AG08395 (cell line): ENCODE measurements around the gene PTOV1.
A peak's percentile ranks its signal among the peaks of the same experiment; 100 is the strongest.

Experiments
- DNase-seq: peaks from one replicate; pipeline ENCODE4 v3.0.0; 2012; ENCODE audit warnings: mixed read lengths, low spot score

Gene PTOV1

DNA sequence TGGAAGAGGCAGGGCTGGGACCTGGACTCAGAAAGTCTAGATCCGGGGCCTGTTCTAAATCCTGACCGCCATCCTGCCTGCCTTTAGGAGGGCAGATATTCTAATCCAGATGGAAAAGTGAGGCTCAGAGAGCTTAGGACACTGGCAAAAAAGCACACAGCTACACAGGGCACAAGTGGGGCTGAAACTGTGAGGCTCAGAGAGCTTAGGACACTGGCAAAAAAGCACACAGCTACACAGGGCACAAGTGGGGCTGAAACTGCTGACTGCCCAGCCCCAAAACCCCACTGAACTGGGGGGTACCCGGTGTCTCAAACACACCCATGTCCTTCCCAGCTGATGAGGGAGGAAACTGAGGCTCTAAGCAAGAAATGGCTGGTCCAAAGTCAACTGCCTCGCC lies 24.2 kb downstream of the PTOV1 start:
- no peak for DNase-seq

DNA sequence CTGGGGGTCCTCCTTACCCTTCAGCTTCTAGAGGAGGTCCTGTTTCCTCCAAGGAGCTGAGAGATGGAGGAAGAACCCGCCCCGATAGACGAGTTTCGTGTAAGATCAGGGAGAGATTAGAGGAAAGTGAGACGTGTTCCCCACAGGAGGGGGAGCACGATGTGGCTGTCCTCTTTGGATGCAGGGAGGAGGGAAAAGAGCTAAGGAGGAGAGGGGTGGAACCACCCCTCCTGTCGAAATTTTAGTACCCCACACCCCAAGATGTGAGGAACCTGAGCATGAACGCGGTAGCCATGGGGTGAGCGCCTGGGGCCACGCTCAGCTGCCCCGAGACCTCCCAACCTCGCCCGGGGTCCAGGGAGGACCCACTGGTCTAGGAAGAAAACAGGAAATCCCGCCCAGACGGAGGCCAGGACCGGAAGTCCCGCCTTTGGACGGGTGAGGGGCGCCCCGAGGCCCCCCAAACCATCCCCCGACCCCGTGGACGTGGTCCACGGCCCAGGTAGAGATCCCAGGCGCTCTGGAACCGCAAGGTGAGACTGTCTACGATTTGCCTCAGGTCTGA lies 25.0 kb downstream of the PTOV1 start:
- DNase-seq: peak; percentile 35

DNA sequence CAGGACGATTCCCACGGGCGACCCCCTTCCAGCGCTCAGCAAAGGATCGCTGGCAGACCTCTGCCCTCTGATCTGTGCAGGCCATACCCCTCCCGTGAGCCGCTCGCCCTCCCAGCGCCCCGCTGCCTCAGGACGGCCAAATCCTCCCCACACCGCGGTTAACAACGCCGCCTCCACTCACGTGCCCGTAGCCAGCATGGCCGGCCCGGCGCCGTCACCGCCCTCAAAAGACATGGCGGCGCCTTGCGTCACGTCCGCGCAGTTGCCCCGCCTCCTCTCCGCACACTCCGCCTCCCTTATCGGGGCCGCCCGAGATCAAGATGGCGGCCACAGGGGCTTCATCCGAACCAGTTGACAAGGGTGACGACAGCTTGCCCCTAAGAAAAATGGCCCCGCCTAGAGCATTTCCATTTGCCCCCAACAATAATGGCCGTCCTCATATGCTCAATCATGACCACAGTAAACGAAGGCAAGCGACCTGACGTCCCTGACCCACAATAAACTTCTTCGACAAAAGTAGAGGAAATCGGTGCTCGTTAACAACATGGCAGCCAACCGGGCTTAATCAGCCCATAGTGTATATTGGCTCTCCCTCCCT lies 25.6 kb downstream of the PTOV1 start:
- peak; percentile 85 for DNase-seq

DNA sequence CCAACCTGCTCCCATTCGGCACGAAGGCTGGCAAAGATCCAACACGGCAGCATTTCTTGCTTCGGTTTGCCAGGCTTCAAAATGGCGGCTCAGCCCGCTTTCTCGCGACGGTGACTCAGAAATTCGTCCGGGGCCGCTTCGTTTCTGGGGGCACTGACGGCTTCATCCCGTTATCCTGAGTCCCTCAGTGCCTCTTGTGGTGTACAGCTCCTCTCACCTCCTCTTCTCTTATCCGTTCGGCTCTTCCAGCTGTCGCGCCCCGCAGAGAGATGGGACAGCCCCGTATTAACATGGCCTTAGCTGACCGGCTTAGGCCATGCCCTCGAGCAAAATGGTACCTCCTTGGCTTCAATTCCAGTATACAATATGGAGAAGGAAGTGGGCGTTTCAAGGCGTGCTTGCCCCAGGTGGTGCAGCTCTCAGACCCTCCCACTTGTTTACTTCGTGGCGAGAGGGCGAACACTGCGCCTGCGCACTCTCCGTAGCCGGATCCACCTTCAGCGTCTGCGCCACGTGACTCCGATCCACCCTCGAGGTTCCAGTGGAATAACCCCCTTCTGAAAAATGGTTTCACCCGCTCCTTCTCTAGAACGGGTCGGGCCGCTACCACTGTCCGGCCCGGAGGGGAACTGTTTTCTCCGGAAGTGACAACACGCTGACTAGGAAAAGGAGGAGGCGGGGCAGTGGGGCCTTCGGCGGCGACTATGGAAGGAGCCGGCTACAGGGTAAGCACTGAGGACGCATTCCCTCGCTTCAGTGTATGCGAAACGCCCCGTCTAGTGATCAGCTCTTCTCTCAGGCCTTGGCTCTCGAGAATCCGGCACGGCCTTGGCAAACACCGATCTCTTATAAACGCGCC lies 26.3 kb downstream of the PTOV1 start, which contains the start of the genes AKT1S1 and TBC1D17:
Gene AKT1S1 (minus strand): TSS at position 336 of the 859 bp plus-strand sequence. CDS start 4,060 bp downstream, outside the sequence.
Gene TBC1D17 (plus strand): TSS at position 683 of the 859 bp plus-strand sequence. CDS start 22 bp downstream, at position 705.
- DNase-seq: peak; percentile 100

DNA sequence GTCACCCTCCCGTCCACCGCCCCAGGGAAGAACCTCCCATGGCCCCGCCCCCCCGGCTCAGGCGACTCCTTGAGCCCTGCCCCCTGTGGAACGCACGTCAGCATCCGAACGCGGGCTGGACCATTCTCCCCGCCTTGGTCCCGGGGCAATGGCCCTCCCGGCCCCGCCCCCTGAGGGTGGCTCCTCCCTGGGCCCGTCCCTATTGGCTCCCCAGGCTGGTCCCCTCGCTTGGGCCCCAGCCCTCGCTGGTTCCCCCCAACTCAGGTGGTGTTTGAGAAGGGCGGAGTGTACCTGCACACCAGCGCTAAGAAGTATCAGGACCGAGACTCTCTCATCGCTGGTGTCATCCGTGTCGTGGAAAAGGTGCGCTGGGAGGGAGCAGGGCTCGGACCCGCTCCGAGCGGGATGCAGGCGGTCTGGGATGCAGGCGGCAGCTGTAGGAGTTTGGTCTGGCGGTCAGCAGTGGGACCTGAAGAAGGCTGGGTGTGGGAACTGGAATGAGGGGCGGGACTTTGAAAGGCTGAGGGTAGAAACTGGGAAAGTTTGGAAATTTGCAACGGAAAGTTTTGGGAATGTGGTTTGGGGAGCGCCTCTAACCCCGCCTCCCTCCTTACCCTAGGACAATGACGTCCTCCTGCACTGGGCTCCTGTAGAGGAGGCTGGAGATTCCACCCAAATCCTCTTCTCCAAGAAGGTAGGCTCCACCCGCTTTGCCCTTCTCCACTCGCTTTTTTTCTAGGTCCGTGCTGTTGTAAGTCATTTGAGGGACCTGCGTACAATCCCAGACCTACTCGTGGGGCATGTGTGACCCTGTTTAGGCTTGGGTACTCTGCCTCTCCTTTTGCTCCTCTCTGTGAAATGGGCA lies 27.2 kb downstream of the PTOV1 start:
- DNase-seq: peak; percentile 98

DNA sequence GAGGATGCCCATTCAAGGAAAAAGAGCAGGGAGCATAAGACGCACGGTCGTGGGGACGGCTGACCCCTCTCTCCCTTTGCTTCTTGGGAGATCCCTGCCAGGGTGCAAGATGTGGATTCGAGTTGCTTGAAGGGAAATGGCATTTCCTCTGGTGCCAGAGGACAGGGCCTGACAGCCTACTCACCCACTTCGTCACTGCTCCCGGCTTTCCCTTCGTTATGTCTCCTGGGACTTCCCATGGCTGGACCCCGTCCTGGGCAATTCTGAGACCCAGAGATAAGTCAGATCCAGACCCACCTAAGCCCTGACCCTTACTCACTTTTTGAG lies 27.7 kb downstream of the PTOV1 start:
- no peak for DNase-seq

DNA sequence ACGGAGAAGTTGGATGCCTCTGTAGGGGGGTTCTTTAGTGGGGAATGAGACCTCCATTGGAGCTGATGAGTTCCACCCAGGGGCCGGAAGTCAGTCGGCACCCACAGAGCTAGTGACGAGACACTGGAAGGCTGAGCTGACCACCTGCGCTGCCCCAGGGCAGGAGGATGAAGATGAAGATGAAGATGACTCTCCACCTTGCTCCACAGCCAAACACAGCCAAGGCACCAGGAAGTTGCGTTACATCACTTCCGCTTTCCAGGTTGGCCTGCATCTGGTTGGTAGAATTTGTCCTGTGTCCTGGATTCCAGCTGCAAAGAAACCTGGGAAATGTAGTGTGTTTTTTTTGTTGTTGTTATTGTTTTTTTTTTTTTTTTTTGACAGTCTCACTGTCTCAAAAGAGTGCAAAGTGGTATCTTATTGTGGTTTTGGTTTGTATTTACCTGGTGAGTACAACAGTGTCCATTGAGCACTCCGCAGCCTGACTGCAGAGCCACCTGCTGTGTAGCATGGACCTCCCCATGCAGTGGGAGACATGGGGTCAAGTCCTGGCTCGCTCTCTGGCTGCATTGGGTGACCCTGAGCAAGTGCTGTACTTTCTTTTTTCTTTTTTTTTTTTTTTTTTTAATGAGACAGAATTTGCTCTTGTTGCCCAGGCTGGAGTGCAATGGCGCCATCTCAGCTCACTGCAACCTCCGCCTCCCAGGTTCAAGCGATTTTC lies 28.4 kb downstream of the PTOV1 start:
- DNase-seq: no peak

DNA sequence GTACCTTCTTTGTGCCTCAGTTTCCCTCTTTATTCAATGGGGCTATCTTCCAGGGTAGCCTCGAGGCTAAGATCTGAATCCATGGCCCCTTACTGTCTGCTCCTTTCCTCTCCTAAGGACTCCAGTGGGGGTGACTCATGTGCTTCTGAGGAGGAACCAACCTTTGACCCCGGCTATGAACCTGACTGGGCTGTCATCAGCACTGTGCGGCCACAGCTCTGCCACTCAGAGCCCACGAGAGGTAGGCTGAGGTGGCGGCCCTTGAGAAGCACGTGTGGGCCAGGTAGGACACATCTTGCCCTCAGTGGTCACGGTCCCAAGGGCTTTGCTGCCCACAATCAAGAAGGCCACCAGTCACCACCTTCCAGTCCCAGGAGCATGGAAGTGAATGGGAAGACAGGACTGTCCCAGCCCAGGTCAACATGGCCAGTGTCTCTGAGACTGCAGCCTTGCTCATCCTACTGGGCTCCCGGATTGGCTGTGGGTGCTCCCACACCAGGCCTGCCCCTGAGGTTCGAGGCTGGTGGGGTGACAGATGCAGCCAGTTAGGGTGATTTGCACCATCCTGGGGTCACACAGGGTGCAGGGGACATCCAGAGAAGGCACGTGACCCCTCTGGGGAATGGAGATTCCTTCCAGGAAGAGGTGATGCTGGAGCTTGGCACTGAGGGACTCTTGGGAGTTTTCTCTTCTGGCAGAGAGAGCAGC lies 29.4 kb downstream of the PTOV1 start:
- no peak for DNase-seq

DNA sequence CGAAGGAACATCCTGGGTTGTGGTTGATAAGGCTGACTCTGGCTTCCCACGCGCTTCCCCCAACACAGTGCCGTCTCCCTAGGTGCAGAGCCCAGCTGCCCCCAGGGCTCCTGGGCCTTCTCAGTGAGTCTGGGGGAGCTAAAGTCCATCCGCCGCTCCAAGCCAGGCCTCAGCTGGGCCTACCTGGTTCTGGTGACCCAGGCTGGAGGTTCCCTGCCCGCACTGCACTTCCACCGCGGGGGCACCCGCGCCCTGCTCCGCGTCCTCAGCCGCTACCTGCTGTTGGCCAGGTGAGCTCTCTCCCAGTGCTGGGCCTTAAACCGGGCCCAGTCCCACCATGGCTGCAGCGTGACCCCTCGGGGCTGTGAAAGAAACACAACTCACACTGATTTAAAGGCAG lies 30.2 kb downstream of the PTOV1 start:
- no peak for DNase-seq

DNA sequence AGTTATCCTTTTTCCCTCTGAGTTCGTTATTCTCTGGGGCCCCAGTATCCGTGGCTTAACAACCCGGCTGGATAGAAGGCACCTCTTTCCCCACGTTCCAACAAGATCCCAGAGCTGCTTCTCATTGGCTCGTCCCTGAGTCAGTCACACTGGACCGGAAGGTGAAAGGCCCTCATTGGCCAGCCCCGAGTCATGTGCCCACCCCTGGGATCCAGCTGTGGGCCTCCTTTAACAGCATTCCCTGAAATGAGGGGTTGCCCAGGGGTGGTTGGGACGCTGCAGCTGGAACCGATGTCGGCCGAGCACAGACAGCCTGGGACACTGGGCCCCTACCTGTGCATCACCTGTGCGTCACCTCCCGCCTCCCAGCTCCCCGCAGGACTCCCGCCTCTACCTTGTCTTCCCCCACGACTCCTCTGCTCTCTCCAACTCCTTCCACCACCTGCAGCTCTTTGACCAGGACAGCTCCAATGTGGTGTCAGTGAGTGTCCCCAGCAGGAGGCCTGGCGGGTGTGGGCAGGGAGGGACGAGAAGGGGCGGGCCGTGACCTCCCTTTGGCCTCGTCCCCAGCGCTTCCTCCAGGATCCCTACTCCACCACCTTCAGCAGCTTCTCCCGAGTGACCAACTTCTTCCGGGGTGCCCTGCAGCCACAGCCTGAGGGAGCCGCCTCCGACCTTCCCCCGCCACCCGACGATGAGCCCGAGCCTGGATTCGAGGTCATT lies 30.9 kb downstream of the PTOV1 start:
- DNase-seq: no peak

DNA sequence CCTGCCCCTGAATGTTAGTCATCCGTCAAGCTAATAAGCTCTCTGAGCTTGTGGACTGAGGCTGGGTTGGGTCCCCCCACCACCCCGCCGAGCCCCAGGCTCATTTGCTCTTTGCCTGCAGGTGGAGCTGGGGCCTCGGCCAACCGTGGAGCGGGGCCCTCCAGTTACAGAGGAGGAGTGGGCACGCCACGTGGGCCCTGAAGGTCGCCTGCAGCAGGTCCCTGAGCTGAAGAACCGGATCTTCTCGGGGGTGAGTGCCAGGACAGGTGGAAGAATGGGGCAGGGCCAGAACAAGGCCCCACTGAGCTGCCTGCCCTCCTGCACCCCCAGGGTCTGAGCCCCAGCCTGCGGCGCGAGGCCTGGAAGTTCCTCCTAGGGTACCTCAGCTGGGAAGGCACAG lies 31.7 kb downstream of the PTOV1 start:
- DNase-seq: no peak

DNA sequence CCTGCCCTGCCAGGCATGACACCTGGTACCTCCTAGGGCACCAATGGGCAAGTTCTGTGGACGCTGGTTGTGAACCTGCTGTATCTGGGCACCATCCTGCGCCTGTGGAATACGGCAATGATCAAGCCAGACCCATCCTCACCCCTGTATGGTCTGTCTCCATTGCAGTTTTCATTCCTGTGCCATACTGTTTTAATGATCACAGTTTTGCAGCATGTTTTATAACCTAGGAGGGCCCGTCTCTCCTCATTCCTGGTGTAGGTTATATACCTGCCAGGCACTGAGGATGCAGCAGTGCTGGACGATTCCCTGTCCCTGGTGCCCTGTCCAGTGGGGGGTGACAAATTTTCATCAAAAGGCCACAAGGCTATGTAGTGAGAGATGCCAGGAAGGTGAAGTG lies 32.1 kb downstream of the PTOV1 start:
- no peak for DNase-seq

DNA sequence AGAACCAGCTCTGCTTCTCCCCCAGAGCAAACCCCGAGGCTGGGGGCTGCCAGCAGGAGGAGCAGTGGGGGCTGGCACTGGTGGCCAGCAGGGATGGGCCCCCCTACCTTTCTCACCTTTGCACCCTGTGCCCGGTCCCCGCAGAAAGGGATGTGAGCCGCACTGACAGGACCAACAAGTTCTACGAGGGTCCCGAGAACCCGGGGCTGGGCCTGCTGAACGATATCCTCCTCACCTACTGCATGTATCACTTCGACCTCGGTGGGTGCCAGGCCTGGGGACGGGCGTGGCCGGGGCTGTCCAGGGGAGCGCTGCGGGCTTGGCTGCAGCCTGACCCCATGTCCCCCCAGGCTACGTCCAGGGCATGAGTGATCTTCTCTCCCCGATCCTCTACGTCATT lies 33.1 kb downstream of the PTOV1 start:
- no peak for DNase-seq

DNA sequence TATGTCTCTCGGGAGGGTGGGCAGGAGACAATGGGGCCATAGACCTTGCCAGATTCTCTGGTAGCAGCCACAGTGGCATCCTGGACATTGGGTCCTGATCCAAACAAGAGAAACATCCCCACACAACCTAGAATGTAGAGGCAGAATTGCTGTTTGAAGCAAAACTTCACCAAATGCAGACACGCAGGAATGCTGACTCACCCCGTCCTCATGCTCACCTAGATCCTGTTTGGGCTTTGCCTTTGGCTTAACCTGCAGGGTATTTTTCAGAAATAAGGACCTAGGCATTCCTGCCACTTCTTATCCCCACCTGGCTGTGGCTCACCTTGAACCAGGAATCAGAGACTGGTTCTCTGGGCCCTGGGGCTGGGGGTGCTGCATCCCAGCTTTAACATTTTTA lies 33.8 kb downstream of the PTOV1 start:
- DNase-seq: no peak

DNA sequence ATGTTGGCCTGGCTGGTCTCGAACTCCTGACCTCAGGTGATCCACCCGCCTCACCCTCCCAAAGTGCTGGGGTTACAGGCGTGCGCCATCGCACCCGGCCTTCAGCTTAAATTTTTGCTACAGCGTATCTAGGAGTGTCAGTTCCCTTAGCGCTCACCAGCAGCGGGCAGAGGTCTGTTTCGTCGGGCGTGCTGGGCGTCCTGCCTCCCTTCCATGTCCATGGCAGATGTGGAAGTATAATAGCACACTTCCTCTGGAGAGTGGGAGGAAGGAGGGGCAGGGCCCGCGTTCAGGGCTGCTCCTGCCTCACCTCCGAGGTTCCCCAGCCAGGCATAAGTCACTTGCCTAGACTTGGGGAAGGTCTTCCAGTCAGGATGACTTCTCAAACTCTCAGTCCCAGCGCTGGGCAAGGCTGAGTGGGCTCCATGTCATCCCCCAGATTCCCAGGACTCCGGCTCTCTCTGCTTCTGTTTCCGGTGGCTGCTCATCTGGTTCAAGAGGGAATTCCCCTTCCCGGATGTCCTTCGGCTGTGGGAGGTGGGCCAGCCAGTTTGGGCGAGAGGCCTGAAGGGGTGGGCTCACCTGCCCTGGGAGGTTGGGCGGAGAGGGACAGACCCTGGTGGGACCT lies 36.2 kb downstream of the PTOV1 start:
- DNase-seq: no peak

DNA sequence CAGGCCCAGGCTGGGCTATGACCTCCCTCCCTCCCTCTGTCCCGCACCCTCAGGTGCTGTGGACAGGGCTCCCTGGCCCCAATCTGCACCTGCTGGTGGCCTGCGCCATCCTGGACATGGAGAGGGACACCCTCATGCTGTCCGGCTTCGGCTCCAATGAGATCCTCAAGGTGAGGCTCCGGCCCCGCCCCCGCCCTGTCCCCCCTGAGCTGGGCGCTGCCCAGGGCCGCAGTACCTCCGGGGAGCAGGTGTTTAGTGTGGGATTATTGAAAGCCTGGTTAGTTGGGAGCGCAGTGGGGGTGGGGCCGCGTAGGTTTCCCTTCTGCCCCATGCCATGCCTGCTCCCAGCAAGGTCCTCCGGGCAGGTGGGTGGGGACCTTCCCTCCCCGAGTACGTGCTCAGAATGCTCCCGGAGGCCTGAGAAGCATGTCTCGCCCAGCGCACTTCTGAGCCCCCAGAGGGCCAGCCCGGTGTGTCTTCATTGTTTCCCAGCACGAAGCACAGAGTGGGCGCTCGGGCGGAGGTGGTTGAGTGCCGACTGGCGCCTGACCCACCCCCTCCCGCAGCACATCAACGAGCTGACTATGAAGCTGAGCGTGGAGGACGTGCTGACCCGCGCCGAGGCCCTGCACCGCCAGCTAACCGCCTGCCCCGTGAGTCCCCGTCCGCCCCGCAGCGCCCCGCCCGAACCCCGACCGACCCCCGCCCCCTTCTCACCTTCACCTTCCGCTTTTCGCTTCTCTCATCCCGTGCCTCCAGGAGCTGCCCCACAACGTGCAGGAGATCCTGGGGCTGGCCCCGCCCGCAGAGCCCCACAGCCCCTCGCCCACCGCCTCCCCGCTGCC lies 36.9 kb downstream of the PTOV1 start:
- DNase-seq: no peak

DNA sequence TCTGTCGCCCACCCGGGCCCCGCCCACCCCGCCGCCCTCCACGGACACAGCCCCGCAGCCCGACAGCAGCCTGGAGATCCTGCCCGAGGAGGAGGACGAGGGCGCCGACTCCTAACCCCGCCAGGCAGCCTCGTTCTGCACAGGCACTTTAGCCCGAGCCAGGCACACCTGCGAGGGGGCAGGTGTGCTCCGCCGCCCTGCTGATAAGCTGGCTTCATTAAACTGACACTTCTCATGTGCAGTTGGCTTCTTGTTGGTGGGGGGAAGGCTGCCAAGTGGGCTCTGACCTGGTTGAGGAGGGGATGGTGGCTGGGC lies 37.5 kb downstream of the PTOV1 start:
- no peak for DNase-seq

DNA sequence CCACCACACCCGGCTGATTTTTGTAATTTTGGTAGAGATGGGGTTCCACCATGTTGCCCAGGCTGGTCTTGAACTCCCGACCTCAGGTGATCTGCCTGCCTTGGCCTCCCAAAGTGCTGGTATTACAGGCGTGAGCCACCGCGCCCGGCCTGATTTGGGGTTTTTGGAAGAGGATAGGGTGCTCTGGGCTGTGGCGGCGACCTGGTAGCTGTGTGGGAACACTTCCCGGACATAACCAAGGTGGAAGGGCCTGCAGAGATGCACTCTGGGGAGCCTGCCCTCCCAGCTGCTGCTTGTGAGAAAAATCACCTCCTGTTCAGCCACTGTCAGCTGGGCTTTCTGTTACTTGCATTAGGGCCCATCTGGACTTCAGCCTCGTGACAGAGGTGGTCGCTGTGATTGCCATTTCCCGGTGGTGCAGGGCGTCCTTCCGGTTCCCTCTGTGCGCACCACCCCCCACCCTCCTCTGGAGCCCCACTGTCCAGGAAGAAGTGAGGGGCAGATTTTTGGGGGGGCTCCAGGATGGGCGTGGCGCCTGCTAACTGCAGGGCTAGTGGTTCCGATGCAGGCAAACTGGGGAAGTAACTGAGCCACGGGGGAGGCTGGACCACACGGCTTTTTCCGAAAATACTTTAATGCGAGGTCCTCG lies 38.2 kb downstream of the PTOV1 start:
- DNase-seq: no peak
